GM23248 (cell line): ENCODE measurements around the gene SLC51B. TPM values are rescaled to one million over a fixed set of nuclear protein-coding genes. Genes with fewer than 3 reads are reported as not detected.
"Not testable (repeated sequence)": the region's sequence is repeated elsewhere in the genome, so short reads cannot be mapped to it uniquely, and the experiment has no call there.

Source experiments
- DNase-seq: peaks from one replicate; pipeline ENCODE4 v3.0.0-alpha.2; 2015
- H2AFZ ChIP-seq: fragments of 200-600 bp; sonication (generic); 2 replicates; pipeline ENCODE4 v1.6.1; 2016; ENCODE audit warnings: antibody characterized with exemption
- H3F3A ChIP-seq: fragments of 200-600 bp; sonication (generic); 2 replicates; pipeline ENCODE4 v1.6.1; 2016; ENCODE audit warnings: mild to moderate bottlenecking, antibody characterized with exemption, mixed run types; ENCODE audit not compliant: insufficient read depth
- H3K27ac ChIP-seq: fragments of 200-600 bp; sonication (generic); 2 replicates; pipeline ENCODE4 v1.5.1; 2016; ENCODE audit warnings: mild to moderate bottlenecking
- H3K27me3 ChIP-seq: fragments of 200-600 bp; sonication (generic); replicated peaks from 2 replicates; pipeline ENCODE4 v1.6.1; 2016; ENCODE audit warnings: mild to moderate bottlenecking; ENCODE audit not compliant: insufficient read depth
- H3K36me3 ChIP-seq: fragments of 200-600 bp; sonication (generic); 2 replicates; pipeline ENCODE4 v1.6.1; 2016; ENCODE audit warnings: low read depth, mild to moderate bottlenecking
- H3K4me1 ChIP-seq: fragments of 200-600 bp; sonication (generic); 2 replicates; pipeline ENCODE4 v1.6.1; 2016; ENCODE audit warnings: mild to moderate bottlenecking; ENCODE audit not compliant: insufficient read depth
- H3K4me2 ChIP-seq: fragments of 200-600 bp; sonication (generic); one replicate; pipeline ENCODE4 v1.6.1; 2016; ENCODE audit warnings: mild to moderate bottlenecking; ENCODE audit not compliant: unreplicated experiment
- H3K4me3 ChIP-seq: fragments of 200-600 bp; sonication (generic); 2 replicates; pipeline ENCODE4 v1.5.1; 2016; ENCODE audit warnings: mild to moderate bottlenecking
- H3K79me2 ChIP-seq: fragments of 200-600 bp; sonication (generic); 2 replicates; pipeline ENCODE4 v1.6.1; 2016; ENCODE audit warnings: mild to moderate bottlenecking; ENCODE audit not compliant: insufficient read depth
- H3K9ac ChIP-seq: fragments of 200-600 bp; sonication (generic); 2 replicates; pipeline ENCODE4 v1.6.1; 2016; ENCODE audit warnings: mild to moderate bottlenecking
- H3K9me2 ChIP-seq: fragments of 200-600 bp; sonication (generic); 2 replicates; pipeline ENCODE4 v1.6.1; 2016; ENCODE audit warnings: mixed run types, mild to moderate bottlenecking, moderate library complexity; ENCODE audit not compliant: insufficient read depth
- H3K9me3 ChIP-seq: fragments of 200-600 bp; sonication (generic); one replicate; pipeline ENCODE4 v1.6.1; 2017; ENCODE audit warnings: low read depth
- H4K20me1 ChIP-seq: fragments of 200-600 bp; sonication (generic); 2 replicates; pipeline ENCODE4 v1.6.0; 2016; ENCODE audit not compliant: insufficient read depth
- EZH2 ChIP-seq: fragments of 200-600 bp; sonication (generic); IDR thresholded peaks from 2 replicates; pipeline ENCODE4 v1.6.1; 2018; ENCODE audit warnings: antibody characterized with exemption, mild to moderate bottlenecking; ENCODE audit not compliant: insufficient read depth, poor library complexity, severe bottlenecking
- EZH2phosphoT487 ChIP-seq: fragments of 200-600 bp; sonication (generic); IDR thresholded peaks from 2 replicates; pipeline ENCODE4 v1.6.1; 2018; ENCODE audit warnings: antibody characterized with exemption, moderate library complexity, mild to moderate bottlenecking, low read depth; ENCODE audit not compliant: insufficient read depth
- WGBS, 2 experiments: methylation state at CpG; one replicate each; pipeline ENCODE4 v1.1.6; 2015 to 2017; ENCODE audit warnings: low lambda C conversion rate in 2 of 2, low coverage in 1 of 2; ENCODE audit errors: missing lambda C conversion rate in 2 of 2; 5-methylcytosine and 5-hydroxymethylcytosine counted together
- in situ Hi-C: fragments of 300-500 bp; cut with MboI; formaldehyde crosslinking; loops from 2 replicates; pipeline ENCODE4 v1.15.0; 2020
- polyA plus RNA-seq: library from polyadenylated mRNA; unstranded; fragments of >200 nt; fragmentation: Nextera tagmentation; extraction: Ambion mirVana; gene quantifications from 2 replicates; pipeline ENCODE4 v1.2.1, GENCODE V29; 2016
- total RNA-seq: library from RNA; depleted of rRNA; stranded (reverse); fragments of >200 nt; shearing (Covaris generic); gene quantifications from 2 replicates; pipeline ENCODE4 v1.2.3, GENCODE V29; 2014

The SLC51B gene
- total and polyA plus RNA-seq, 2 experiments from 2014 or later, result not detected

- 45 to 46% methylated on average over 12 of the region's 12 CpGs for WGBS, 2 experiments
- no peak overlapping the region for H3K9ac ChIP-seq
Observed at GRCh38 chr15:65091946-65092770, 47.0 kb downstream of the SLC51B start.

GRCh38 chr15:65092911-65093792, 48.0 kb downstream of the SLC51B start:
- Histone ChIP-seq H3K4me1 (no peaks in the 10 kb centered on the region), H3K9me2 (no peaks in the 10 kb centered on the region), H3K79me2 (no peaks in the 10 kb centered on the region), H4K20me1 (no peaks in the 10 kb centered on the region), H3K4me3 (no peak overlapping the region), H3K27ac (no peak overlapping the region), H2AFZ (no peak overlapping the region), H3K9me3 (no peaks in the 10 kb centered on the region), H3K27me3 (no peaks in the 10 kb centered on the region), H3F3A (no peaks in the 10 kb centered on the region), H3K36me3 (peaks cover 1% of the 10 kb centered on the region; the same call in 1 of the 2 replicates), H3K4me2 (no peak overlapping the region), H3K9ac (no peak overlapping the region)
- WGBS, 2 experiments, result 78 to 81% methylated on average over 17 of the region's 17 CpGs
- TF ChIP-seq EZH2phosphoT487, result no peak
- TF ChIP-seq EZH2, result no peak
- DNase-seq, result no peak
- in situ Hi-C loops, result no loop called here

More at GRCh38 chr15:65091946-65092770, 47.0 kb downstream of the SLC51B start:
- no peak for DNase-seq
- H3K9me3 ChIP-seq, result no peaks in the 10 kb centered on the region
- no peak overlapping the region for H2AFZ ChIP-seq
- in situ Hi-C loops, result no loop called here
- H4K20me1 ChIP-seq, result no peaks in the 10 kb centered on the region
- H3K4me2 ChIP-seq, result no peak overlapping the region
- H3K36me3 ChIP-seq, result no peaks in the 10 kb centered on the region
- H3K4me3 ChIP-seq, result no peak overlapping the region
- TF ChIP-seq EZH2phosphoT487 (no peak), EZH2 (no peak)
- no peaks in the 10 kb centered on the region for H3F3A ChIP-seq
- H3K9me2 ChIP-seq, result no peaks in the 10 kb centered on the region
- H3K79me2 ChIP-seq, result no peaks in the 10 kb centered on the region
- no peak overlapping the region for H3K27ac ChIP-seq
- no peaks in the 10 kb centered on the region for H3K27me3 ChIP-seq
- no peaks in the 10 kb centered on the region for H3K4me1 ChIP-seq

- DNase-seq, in situ Hi-C loops, H3K4me2 ChIP-seq, H3F3A ChIP-seq, H3K36me3 ChIP-seq, H3K9ac ChIP-seq, H4K20me1 ChIP-seq, H2AFZ ChIP-seq, H3K27me3 ChIP-seq, H3K4me3 ChIP-seq, H3K9me2 ChIP-seq, H3K9me3 ChIP-seq, H3K79me2 ChIP-seq, H3K4me1 ChIP-seq, H3K27ac ChIP-seq: not testable (repeated sequence)
- 90 to 95% methylated on average over 13 of the region's 13 CpGs for WGBS, 2 experiments
Observed at GRCh38 chr15:65093793-65094170, 48.6 kb downstream of the SLC51B start.

- Histone ChIP-seq H4K20me1 (no peaks in the 10 kb centered on the region), H3K27me3 (no peaks in the 10 kb centered on the region), H3K9me2 (no peaks in the 10 kb centered on the region), H3K79me2 (no peaks in the 10 kb centered on the region), H3K27ac (no peak overlapping the region), H3F3A (no peaks in the 10 kb centered on the region), H3K4me3 (no peak overlapping the region), H3K36me3 (peaks cover 9% of the 10 kb centered on the region; the same call in 1 of the 2 replicates), H3K9me3 (no peaks in the 10 kb centered on the region), H2AFZ (no peak overlapping the region), H3K4me1 (no peaks in the 10 kb centered on the region), H3K4me2 (no peak overlapping the region), H3K9ac (no peak overlapping the region)
- no peak for DNase-seq
- in situ Hi-C loops, result no loop called here
- TF ChIP-seq EZH2phosphoT487, result no peak
- no peak for TF ChIP-seq EZH2
- 93 to 94% methylated on average over 14 of the region's 14 CpGs for WGBS, 2 experiments
Observed at GRCh38 chr15:65094294-65094995, 49.3 kb downstream of the SLC51B start.
